HG03442 (cell line): ENCODE data around the gene STAT3.
A peak's percentile ranks its signal among the peaks of the same experiment; 100 is the strongest.

Experiments
- ATAC-seq: cut with Tn5 transposase; IDR thresholded peaks from one replicate; pipeline ENCODE4 v1.9.1; 2021; ENCODE audit warnings: mild to moderate bottlenecking, moderate library complexity; ENCODE audit not compliant: unreplicated experiment

STAT3 gene

DNA sequence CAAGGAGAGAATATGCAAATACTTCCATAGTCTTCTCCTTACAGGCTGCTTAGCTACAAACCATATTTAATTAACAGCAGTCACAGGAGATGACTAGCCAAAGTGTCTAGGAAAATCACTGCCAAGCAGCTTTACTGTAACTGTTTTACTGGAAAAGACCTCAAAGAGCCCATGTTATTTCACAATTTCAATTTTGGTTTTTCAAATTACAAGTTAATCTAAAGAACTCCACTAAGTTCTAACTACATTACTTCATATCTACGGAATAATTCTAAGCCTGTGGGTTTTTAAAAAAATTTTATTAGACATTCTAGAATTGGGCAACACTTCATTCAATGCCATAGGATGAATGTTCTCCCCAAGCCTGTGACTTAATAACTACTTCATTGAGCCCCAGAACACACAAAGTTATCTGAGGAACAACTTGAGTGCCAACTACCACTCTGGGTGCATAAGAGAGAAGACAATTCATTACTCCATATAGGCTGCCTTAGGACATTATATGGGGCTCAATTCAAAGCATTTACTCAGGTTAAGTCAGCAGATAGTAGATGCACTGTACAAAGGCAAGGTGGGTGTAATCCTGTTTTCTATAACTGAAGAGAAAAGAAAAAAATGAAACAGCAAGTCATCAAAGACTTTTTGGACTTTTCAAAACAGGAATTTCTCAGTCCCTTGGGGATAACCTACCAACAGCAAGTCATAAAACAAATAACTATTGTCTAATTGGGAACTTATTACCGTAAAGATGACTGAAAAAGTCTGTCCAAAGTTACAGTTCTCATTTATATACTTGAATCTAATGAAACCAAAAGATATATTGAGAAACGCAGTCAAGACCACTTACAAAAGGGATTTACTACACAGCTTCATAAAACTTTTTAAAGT is 33.0 kb downstream of the STAT3 start:
- ATAC-seq: no peak

DNA sequence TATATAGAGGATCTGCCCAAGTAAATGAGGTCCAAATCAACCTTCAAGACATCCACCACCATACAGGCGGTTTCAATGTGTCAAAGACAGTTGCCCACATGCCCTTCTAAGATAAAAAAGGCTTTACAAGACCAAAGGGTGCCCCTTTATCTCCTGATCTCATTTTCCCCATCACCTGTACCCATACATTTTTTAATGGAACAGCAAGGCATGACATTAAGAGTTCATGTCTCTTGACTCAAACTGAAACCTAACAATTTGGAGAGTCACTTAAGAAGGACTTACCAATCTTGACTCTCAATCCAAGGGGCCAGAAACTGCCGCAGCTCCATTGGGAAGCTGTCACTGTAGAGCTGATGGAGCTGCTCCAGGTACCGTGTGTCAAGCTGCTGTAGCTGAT is 40.1 kb downstream of the STAT3 start:
- ATAC-seq: no peak

DNA sequence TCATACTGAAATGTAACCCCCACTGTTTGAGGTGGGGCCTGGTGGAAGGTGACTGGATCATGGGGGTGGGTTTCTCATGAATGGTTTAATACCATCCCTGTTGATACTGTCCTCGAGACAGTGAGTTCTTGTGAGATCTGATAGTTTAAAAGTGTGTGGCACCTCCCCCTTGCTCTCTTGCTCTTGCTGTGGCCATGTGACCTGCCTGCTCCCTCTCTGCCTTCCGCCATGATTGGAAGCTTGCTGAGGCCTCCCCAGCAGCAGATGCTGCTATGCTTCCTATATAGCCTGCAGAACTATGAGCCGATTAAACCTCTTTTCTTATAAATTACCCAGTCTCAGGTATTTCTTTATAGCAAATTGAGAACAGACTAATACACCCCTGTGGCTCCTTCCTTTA is 40.6 kb downstream of the STAT3 start:
- no peak for ATAC-seq

GRCh38 chr17:42347198-42347597 is 41.0 kb downstream of the STAT3 start:
- no peak for ATAC-seq

GRCh38 chr17:42346481-42346880 is 41.8 kb downstream of the STAT3 start:
- ATAC-seq: no peak

- no peak for ATAC-seq
Measured at GRCh38 chr17:42345396-42346073, 42.7 kb downstream of the STAT3 start.

- peak; percentile 45 for ATAC-seq
Measured at GRCh38 chr17:42342242-42343008, 45.8 kb downstream of the STAT3 start.

DNA sequence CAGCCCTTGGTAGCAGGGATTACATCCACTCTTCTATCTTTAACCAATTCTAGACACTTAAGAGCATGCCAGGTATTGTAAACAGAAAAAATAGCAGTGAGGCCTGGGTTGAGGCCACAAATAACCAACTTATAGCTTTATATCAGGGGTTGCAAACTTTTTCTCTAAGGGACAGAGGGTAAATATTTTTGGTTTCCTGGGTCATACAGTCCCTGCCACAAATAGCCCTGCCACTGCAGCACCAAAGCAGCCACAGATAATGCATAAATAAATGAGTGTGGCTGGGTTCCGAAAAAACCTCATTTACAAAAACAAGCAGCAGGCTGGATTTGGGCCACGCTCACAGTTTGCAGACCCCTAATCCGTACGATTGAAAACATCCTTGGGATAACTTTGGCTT is 46.7 kb downstream of the STAT3 start:
- no peak for ATAC-seq

GRCh38 chr17:42340691-42341127 is 47.5 kb downstream of the STAT3 start:
- ATAC-seq: no peak

- no peak for ATAC-seq
Measured at GRCh38 chr17:42339221-42339620, 49.0 kb downstream of the STAT3 start.

GRCh38 chr17:42338427-42338985 is 49.7 kb downstream of the STAT3 start:
- ATAC-seq: no peak

GRCh38 chr17:42337442-42337841 is 50.8 kb downstream of the STAT3 start:
- peak; percentile 64 for ATAC-seq

DNA sequence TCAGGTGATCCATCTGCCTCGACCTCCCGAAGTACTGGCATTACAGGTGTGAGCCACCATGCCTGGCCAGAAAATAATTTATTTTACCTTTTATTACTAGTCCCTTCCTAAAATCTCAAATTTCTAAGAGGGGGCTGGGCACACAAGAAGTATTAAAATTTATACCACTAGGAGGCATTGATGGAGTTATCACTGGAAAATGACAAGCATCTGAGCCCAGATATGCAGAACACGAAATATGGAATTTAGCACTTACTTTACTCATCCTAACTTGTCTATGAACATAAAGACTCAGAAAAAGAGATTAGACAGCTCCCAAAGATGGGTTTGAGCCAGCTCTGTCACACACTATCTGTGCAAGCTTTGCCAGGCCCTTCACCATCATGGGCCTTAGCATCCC is 53.6 kb downstream of the STAT3 start:
- ATAC-seq: no peak

DNA sequence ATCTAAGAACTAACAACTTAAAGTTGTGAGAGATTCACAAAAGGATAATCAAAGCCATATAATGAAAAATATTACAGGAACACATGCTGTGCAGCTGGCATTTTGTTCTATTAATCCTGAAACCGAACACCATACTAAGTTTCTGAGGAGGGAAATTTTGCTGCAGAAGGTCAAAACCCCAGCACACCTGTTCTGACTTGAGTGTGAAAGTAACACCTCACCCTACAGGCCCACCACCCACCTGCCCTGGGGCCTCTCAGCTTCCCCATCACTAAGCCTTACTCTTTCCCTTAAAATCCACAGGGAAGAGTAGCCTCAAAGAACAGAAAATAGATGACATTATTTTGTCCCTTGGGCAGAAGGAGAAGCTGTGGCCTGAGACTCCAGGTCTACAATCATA is 55.2 kb downstream of the STAT3 start:
- ATAC-seq: no peak

DNA sequence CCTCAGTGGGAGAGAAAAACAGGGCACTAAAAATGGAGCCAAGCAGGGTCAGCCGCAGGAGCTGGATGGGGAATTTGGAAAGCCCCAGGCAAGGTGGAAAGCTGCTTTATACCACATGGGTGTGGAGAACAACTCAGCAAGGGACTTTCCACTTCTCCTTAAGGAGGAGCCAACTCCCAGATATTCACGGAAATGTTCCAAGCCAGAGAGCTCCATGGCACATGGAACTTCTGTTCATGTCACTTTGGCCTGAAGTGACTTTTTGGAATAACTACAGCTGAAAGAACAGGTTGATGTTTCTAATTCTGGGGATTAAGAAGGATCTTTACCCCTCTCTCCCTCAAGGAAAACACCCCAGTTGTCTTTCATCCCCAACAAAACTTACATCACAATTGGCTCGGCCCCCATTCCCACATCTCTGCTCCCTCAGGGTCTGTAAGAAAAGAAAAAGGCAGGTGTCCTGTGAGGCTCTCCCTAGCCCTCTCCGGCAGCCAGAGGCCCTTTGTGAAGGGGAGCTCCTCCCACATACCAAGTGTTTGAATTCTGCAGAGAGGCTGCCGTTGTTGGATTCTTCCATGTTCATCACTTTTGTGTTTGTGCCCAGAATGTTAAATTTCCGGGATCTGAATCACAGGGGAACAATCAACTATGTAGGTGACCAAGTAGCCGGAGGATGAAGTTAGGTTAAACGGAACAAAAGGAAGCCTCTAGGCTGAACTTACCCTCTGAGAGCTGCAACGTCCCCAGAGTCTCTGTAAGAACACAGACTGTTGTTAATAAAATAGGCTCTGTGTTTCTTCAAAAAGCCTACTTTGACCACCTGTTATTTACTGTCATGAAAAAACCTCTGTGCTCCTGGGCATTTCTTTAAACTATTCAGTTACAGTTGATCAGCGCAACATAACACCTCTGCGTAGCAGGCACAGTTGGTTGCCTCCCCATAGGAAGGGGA is 58.9 kb downstream of the STAT3 start:
- ATAC-seq: no peak

DNA sequence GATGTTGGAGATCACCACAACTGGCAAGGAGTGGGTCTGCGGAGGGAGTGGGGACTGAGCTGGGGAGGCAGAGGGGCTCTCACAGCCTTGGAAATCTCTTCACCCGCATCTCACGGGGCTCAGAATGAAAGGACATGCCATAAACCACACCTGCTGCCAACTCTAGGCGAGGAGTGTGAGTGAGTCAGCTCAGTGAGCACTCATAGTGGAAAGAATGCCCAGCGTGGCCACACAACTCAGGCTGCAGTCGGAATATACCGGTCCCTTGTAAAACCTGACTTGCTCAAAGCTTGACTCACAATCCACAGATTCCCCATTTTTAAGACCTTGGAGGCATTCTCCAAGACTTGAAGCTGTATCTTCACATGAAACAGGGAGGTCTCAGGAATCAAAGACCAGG is 63.2 kb downstream of the STAT3 start:
- no peak for ATAC-seq

DNA sequence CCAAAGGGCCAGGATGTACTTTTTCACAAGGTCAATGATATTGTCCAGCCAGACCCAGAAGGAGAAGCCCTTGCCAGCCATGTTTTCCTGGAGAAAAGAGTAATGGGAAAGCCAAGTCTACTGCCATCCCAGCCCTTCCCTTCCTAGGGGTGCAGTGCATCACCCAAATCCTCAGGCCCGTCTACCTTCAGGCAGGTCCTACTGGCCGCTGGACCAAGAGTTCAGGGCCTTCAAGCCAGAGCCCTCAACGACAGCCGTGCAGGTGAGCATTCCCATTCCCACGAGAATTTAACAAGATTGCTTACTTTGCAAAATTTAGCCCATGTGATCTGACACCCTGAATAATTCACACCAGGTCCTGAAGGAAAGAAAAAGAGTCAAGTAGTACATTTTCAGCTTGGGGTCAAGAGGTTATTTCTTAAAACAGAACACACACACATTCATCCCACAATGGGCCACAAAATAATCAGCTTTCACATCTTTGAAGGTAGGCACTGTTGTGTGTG is 64.9 kb downstream of the STAT3 start:
- no peak for ATAC-seq

GRCh38 chr17:42322382-42323267 is 65.6 kb downstream of the STAT3 start:
- ATAC-seq: no peak

- ATAC-seq: no peak
Measured at GRCh38 chr17:42321555-42321954, 66.7 kb downstream of the STAT3 start.
